Thymus (tissue), 11 donors: ENCODE measurements around the gene IL17RB. TPM values are rescaled to one million over a fixed set of nuclear protein-coding genes. Genes with fewer than 3 reads are reported as not detected.

ENCODE experiments used
- DNase-seq, 9 donors: peaks; one replicate each; pipeline ENCODE4 v3.0.0-alpha.2; 2013; ENCODE audit warnings: low spot score in 9 of 9, low read depth in 6 of 9, missing footprints in 1 of 9
- H3K27ac ChIP-seq, 2 donors: one replicate each; pipeline ENCODE4 v1.5.1; 2013; ENCODE audit warnings: control low read depth in 1 of 2, low read depth in 1 of 2, low read length in 1 of 2, mild to moderate bottlenecking in 1 of 2, moderate library complexity in 1 of 2
- H3K27me3 ChIP-seq, 2 donors: one replicate each; pipeline ENCODE4 v1.5.1; 2013; ENCODE audit warnings: low read length in 1 of 2; ENCODE audit not compliant: control insufficient read depth in 2 of 2, insufficient read depth in 1 of 2
- H3K36me3 ChIP-seq, 2 donors: one replicate each; pipeline ENCODE4 v1.5.1; 2013; ENCODE audit warnings: low read length in 1 of 2, mild to moderate bottlenecking in 1 of 2, moderate library complexity in 1 of 2; ENCODE audit not compliant: control insufficient read depth in 2 of 2, insufficient read depth in 2 of 2
- H3K4me1 ChIP-seq, 2 donors: one replicate each; pipeline ENCODE4 v1.5.1; 2013; ENCODE audit warnings: low read length in 2 of 2; ENCODE audit not compliant: control insufficient read depth in 2 of 2, insufficient read depth in 2 of 2
- H3K4me3 ChIP-seq, 2 donors: one replicate each; pipeline ENCODE4 v1.5.1; 2013; ENCODE audit warnings: low read length in 2 of 2, control low read depth in 1 of 2, mild to moderate bottlenecking in 1 of 2
- H3K9me3 ChIP-seq, 2 donors: one replicate each; pipeline ENCODE4 v1.5.1; 2013; ENCODE audit warnings: low read length in 1 of 2, mild to moderate bottlenecking in 1 of 2; ENCODE audit not compliant: control insufficient read depth in 2 of 2, insufficient read depth in 1 of 2
- WGBS: extraction: QIAGEN DNeasy Blood & Tissue Kit; methylation state at CpG from one replicate; pipeline ENCODE4 v1.1.7; 2013; 5-methylcytosine and 5-hydroxymethylcytosine counted together
- polyA plus RNA-seq: library from polyadenylated mRNA; stranded (reverse); fragments of 200-250 nt; gene quantifications from one replicate; pipeline ENCODE4 v1.2.3, GENCODE V29; 2013
- total RNA-seq: library from RNA; stranded (reverse); fragments of 120-200 nt; gene quantifications from one replicate; pipeline ENCODE4 v1.2.4, GENCODE V29; 2013
- donor health status: healthy.

IL17RB gene
- total and polyA plus RNA-seq, 2 donors = 0.80 to 2.7 TPM

DNA sequence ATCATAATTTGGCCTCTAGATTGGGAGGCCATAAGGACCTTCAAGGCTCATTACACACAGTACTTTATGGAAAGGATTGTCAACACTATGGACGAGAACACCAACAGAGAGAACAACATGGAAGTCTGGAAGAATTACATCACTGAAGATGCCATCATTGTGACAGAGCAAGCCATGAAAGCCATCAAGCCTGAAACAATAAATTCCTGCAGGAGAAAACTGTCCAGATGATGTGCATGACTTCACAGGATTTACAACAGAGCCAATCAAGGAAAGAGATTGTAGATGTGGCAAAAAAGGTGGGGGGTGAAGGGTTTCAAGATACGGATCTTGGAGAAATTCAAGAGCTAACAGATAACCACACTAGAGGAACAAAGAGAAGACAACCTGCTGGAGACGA is 15.9 kb downstream of the IL17RB start:
- WGBS = 95% methylated on average over 3 of the region's 3 CpGs
- DNase-seq = no peak
- Histone ChIP-seq H3K4me1 (no peaks in the 10 kb centered on the region), H3K27me3 (no peaks in the 10 kb centered on the region), H3K4me3 (no peak overlapping the region), H3K36me3 (peaks cover 32 to 42% of the 10 kb centered on the region in 2 donors), H3K9me3 (no peaks in the 10 kb centered on the region), H3K27ac (no peak overlapping the region)

DNA sequence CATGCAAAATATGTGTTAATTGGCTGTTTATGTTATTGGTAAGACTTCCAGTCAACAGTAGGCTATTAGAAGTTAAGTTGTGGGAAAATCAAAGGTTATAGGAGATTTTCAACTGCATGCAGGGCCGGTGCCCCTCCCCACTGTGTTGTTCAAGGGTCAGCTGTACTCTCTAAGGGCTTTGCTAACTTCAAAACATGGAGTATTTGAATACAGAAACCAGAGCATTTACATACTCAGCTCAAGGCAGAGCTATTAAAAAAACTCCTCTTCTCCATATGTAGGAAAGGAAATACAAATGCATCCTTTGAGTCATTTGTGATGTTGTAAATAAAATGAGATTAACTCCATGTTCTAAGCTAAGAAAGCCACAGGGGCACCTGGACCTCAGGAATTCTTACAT is 16.8 kb downstream of the IL17RB start:
- DNase-seq = no peak
- 96% methylated on average over 1 of the region's 1 CpG for WGBS
- Histone ChIP-seq H3K36me3 (peaks cover 37 to 49% of the 10 kb centered on the region in 2 donors), H3K4me1 (no peaks in the 10 kb centered on the region), H3K9me3 (no peaks in the 10 kb centered on the region), H3K27me3 (no peaks in the 10 kb centered on the region), H3K27ac (no peak overlapping the region), H3K4me3 (no peak overlapping the region)

DNA sequence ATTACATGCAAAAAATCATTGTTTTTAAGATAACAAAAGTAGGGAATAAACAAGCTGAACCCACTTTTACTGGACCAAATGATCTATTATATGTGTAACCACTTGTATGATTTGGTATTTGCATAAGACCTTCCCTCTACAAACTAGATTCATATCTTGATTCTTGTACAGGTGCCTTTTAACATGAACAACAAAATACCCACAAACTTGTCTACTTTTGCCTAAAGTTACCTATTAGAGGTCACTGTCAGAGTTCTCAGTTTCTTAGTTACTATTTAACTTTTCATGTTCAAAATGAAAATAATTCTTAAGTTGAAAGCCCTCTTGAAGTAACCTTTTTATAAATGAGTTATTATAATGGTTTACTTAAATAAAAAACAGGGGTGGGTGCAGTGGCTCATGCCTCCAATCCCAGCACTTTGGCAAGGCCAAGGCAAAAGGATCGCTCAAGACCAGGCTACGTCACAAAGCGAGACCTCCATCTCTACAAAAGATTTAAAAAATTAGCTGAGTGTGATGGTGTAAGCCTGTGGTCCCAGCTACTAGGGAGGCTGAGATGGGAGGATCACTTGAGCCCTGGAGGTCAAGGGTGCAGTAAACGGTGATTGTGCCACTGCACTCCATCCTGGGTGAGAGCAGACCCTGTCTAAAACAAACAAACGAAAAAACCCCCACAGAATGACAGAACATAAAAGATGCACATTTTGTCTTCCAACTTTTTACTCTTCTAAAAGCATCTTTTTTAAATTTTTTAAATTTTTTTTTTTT is 19.5 kb downstream of the IL17RB start:
- Histone ChIP-seq H3K4me3 (no peak overlapping the region), H3K27me3 (no peaks in the 10 kb centered on the region), H3K27ac (no peak overlapping the region), H3K36me3 (peaks cover 53 to 71% of the 10 kb centered on the region in 2 donors), H3K4me1 (no peaks in the 10 kb centered on the region), H3K9me3 (no peaks in the 10 kb centered on the region)
- WGBS = 98% methylated on average over 5 of the region's 5 CpGs
- DNase-seq = no peak

DNA sequence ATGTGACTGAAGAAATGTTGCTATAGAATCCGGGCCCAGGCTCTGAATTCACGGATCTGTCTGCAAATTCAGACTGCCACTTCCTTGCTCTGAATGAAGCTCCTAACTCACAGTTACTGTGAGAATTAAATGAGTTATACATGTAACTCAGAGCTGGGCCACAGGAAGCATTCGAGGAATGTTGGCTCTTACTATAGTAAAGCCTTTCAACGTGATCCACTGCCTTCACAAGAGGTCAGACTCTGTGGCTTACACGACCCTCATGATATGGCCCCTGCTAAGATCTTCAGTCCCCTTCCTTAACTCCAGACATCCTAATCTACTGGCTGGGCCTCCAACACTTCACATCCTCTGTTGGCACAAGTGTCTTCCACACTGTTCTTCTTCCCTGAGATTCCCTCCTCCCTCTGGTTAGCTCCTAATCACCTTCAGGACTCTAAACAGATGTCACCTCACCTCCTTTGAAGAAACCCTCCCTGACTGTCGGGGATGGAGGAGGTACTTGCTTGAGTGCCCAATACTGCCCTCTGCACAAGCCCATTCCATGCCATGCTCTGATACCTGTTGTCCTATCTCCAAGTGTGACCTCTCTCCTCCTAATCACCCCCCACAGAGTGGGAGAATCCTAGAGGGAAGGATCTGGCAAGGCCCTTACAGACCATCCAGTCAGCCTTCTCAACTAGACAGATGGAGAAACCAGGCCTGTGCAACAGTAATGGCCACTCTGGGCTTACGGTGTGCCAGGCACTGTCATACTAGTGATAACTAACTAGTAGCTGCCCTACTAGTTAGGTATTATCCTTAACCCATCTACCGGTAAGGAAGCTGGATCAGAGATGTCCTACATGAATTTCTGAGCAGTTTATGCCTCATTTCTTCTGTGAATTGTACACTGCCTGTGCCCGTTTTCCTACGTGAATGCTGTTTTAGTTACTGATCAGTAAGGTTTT is 34.3 kb downstream of the IL17RB start:
- H3K27me3 ChIP-seq = no peaks in the 10 kb centered on the region
- H3K27ac ChIP-seq = no peak overlapping the region
- no peaks in the 10 kb centered on the region for H3K9me3 ChIP-seq
- peaks cover 31 to 37% of the 10 kb centered on the region in 2 donors for H3K36me3 ChIP-seq
- peak overlapping the region; percentile 71 to 84 for H3K4me3 ChIP-seq
- WGBS = 94% methylated on average over 10 of the region's 10 CpGs
- DNase-seq = no peak
- peaks cover 4 to 7% of the 10 kb centered on the region in 2 donors for H3K4me1 ChIP-seq

DNA sequence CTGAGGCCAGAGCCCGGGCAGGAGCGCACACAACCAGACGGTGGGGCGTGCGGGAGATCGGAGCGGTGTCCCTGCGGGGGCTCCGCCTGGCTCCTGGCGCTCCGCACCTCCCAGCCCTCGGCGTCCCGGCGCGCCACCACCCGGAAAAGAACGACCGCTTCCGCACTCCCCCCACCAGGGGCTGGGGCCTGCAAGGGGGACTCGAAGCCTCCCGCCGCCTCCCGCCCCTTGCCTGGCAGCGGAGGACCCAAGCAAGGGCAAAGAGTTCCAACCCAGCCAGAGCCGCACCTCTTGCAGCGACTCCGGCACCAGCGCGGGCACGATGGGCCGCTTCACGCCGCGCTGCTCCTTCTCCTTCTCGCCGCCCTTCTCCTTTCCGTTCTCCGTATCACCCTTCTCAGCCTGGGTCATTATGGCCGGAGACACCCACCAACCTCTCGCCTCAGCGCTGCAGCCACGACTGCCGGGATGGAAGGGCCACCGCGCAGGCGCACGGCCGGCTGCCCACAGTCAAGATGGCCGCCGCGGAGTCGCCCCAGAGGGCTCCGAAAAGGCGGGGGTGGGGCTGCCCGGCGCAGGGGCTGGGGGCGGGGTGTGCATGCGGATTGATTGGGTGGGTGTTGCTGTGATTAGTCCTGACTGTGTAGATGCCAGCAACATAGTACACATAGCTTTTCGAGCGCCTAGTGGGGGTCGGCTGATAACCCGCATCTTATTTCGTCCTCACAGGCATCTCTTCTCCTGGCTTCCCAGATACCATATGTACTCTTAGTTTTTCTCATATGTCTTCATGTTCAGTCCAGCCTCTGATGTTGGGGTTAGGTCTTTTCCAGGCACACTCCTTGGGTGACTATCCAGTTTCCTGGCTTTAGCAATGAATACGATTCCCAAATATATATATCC is 35.6 kb downstream of the IL17RB start, which contains the start of gene ACTR8:
TSS of gene ACTR8 (minus strand) at position 462 of the 903 bp plus-strand sequence. CDS start at position 411, 51 bp downstream.
- peak within 1 kb of the TSS; percentile 71 to 84 for H3K4me3 ChIP-seq
- peak within 1 kb of the TSS; percentile 69 to 87 for H3K27ac ChIP-seq
- WGBS = 2% methylated on average over 65 of the region's 65 CpGs
- H3K36me3 ChIP-seq = peaks cover 25 to 37% of the 10 kb centered on the region in 2 donors
- no peaks in the 10 kb centered on the region for H3K27me3 ChIP-seq
- H3K4me1 ChIP-seq = peaks cover 5 to 7% of the 10 kb centered on the region in 2 donors
- peak; percentile 66 to 91 (median 77) for DNase-seq
- no peaks in the 10 kb centered on the region for H3K9me3 ChIP-seq

DNA sequence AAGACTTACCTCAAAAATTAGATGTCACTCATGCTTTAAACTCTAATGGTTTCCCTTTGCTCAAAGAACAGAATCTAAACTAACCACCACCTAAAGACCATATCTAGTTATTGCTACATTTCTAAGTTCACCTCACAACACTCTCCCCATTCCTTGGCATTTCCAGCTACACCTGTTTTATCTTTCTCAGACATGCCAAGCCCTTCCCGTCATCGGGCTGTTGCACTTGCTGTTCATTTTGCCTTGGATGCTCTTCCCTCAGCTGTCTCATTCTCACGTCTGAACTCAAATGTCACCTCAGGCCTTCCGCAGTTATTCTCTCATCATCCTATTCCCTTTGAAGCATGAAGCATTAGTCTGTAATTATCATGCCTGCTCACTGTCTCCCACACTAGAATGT is 36.6 kb downstream of the IL17RB start:
- WGBS = over 99% methylated on average over 4 of the region's 4 CpGs
- H3K27me3 ChIP-seq = no peaks in the 10 kb centered on the region
- no peak overlapping the region for H3K27ac ChIP-seq
- no peaks in the 10 kb centered on the region for H3K9me3 ChIP-seq
- no peak overlapping the region for H3K4me3 ChIP-seq
- peaks cover 14 to 30% of the 10 kb centered on the region in 2 donors for H3K36me3 ChIP-seq
- no peak for DNase-seq
- H3K4me1 ChIP-seq = peaks cover 8 to 9% of the 10 kb centered on the region in 2 donors

DNA sequence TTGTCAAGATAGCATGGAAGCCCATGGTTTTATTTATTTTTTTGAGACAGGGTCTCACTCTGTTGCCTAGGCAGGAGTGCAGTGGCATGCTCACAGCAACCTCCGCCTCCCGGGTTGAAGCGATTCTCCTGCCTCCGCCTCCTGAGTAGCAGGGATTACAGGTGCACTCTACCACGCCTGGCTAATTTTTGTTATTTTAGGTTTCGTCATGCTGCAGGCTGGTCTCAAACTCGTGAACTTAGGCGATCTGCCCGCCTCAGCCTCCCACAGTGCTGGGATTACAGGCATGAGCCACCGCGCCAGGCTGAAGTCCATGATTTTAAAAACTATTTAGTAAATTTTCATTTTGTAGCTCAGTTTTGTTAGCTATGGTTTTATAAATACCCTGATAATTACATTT is 38.3 kb downstream of the IL17RB start:
- Histone ChIP-seq H3K4me1 (peaks cover 8 to 9% of the 10 kb centered on the region in 2 donors), H3K9me3 (no peaks in the 10 kb centered on the region), H3K4me3 (no peak overlapping the region), H3K27me3 (no peaks in the 10 kb centered on the region), H3K27ac (no peak overlapping the region), H3K36me3 (peaks cover 10 to 23% of the 10 kb centered on the region in 2 donors)
- WGBS = 97% methylated on average over 11 of the region's 11 CpGs
- no peak for DNase-seq

DNA sequence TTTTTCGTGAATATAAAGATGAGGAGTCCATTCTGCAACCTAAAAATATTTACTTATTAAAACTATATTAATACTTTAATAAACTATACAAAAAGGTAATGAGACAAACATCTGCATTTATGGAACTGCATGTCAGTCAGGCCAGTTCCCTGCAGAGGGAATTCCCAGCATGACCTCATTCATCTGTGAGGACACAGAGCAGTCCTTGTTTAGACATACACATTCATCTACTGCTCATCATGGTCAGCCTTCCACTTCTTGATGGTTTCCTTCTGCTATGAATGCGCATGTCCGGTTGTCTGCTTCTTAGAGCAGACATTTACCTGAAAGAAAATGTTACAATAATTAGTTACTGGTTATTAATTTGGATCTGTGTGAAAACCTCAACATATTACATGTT is 38.9 kb downstream of the IL17RB start:
- no peak overlapping the region for H3K4me3 ChIP-seq
- H3K4me1 ChIP-seq = peaks cover 8 to 9% of the 10 kb centered on the region in 2 donors
- no peak for DNase-seq
- no peaks in the 10 kb centered on the region for H3K27me3 ChIP-seq
- peaks cover 6 to 20% of the 10 kb centered on the region in 2 donors for H3K36me3 ChIP-seq
- no peak overlapping the region for H3K27ac ChIP-seq
- no peaks in the 10 kb centered on the region for H3K9me3 ChIP-seq
- 97% methylated on average over 3 of the region's 3 CpGs for WGBS
